Measurements from ENCODE around the gene NANOGP8.

The NANOGP8 gene

GRCh38 chr15:35121611-35122359, 36.7 kb upstream of the NANOGP8 start:
- no peak for TF ChIP-seq CTCF (IDR thresholded peaks at IDR 0.05; ENCODE audit: insufficient read depth, missing control alignments)
- DNase-seq (ENCODE audit: insufficient read length, low spot score), result no peak

GRCh38 chr15:35120173-35120572, 35.1 kb upstream of the NANOGP8 start:
- no peak for FAIRE-seq
- no peak for DNase-seq (ENCODE audit: insufficient read length, low spot score)
- no peak for TF ChIP-seq CTCF (IDR thresholded peaks at IDR 0.05; ENCODE audit: insufficient read depth, missing control alignments)

More at GRCh38 chr15:35121611-35122359, 36.7 kb upstream of the NANOGP8 start:
- FAIRE-seq, result no peak

- DNase-seq (ENCODE audit: insufficient read length, low spot score) (no peak), FAIRE-seq (no peak)
- no peak for TF ChIP-seq CTCF (IDR thresholded peaks at IDR 0.05; ENCODE audit: insufficient read depth, missing control alignments)
Observed at GRCh38 chr15:35118960-35119359, 33.9 kb upstream of the NANOGP8 start.

GRCh38 chr15:35117543-35118265, 32.6 kb upstream of the NANOGP8 start:
- DNase-seq (ENCODE audit: insufficient read length, low spot score), result no peak
- no peak for FAIRE-seq
- TF ChIP-seq CTCF (IDR thresholded peaks at IDR 0.05; ENCODE audit: insufficient read depth, missing control alignments), result no peak

- DNase-seq (ENCODE audit: insufficient read length, low spot score), result no peak
- TF ChIP-seq CTCF (IDR thresholded peaks at IDR 0.05; ENCODE audit: insufficient read depth, missing control alignments), result no peak
- no peak for FAIRE-seq
Observed at GRCh38 chr15:35115155-35115725, 30.1 kb upstream of the NANOGP8 start.

GRCh38 chr15:35112346-35112745, 27.3 kb upstream of the NANOGP8 start:
- DNase-seq (ENCODE audit: insufficient read length, low spot score) (no peak), FAIRE-seq (no peak)
- TF ChIP-seq CTCF (IDR thresholded peaks at IDR 0.05; ENCODE audit: insufficient read depth, missing control alignments), result no peak

All from D721Med (cell line).